ENCODE measurements around the gene PCLO. TPM values are rescaled to one million over a fixed set of nuclear protein-coding genes. Genes with fewer than 3 reads are reported as not detected.

Gene PCLO
- total and polyA plus RNA-seq, 9 of the 15 experiments (the other 6 are each of a cell fraction or from before 2014, with no cell fraction given) = under 0.01 to 0.01 TPM; not detected in 7

GRCh38 chr7:82805527-82805960 is 357.1 kb downstream of the PCLO start (continued):
- no peak for TF ChIP-seq ZNF407 (IDR thresholded peaks at IDR 0.05; ENCODE audit: low read depth)

GRCh38 chr7:82803411-82803810 is 359.3 kb downstream of the PCLO start:
- WGBS (ENCODE audit: insufficient coverage, low coverage, missing lambda C conversion rate) = 0% methylated on average over 2 of the region's 2 CpGs
- Histone ChIP-seq H3K27me3 (ENCODE audit: control insufficient read depth in 2 of 2, insufficient read depth in 2 of 2, low read length in 2 of 2) (no peaks in the 10 kb centered on the region), H3K4me2 (ENCODE audit: insufficient read depth, low read length) (no peak overlapping the region), H3K27ac (ENCODE audit: extremely low read depth, low read depth, low read length) (no peak overlapping the region), H3K4me1 (replicated peaks in 1 of 2; ENCODE audit: control insufficient read depth in 2 of 2, insufficient read depth in 2 of 2, low read length in 2 of 2) (no peaks in the 10 kb centered on the region), H4K20me1 (replicated peaks; ENCODE audit: control insufficient read depth, insufficient read depth, low read length) (no peaks in the 10 kb centered on the region), H3K9me1 (ENCODE audit: control insufficient read depth, insufficient read depth, low read length) (no peaks in the 10 kb centered on the region), H2AFZ (ENCODE audit: low read depth, low read length) (no peak overlapping the region), H3K36me3 (ENCODE audit: control insufficient read depth, insufficient read depth, low read length) (no peaks in the 10 kb centered on the region), H3K79me2 (ENCODE audit: control insufficient read depth, insufficient read depth, low read length) (no peaks in the 10 kb centered on the region), H3K9ac (ENCODE audit: insufficient read depth in 1 of 2, low read depth in 2 of 2, low read length in 2 of 2) (no peak overlapping the region), H3K4me3 (no peak overlapping the region), H3K9me3 (replicated peaks; ENCODE audit: control insufficient read depth, insufficient read depth, low read depth, low read length) (no peaks in the 10 kb centered on the region)
- no TSS peak for BruUV-seq (replicated peaks)
- no peak for ATAC-seq
- no peak for FAIRE-seq
- ChIA-PET CTCF (ENCODE audit: low intra/inter-chr PET ratio) (no interaction called here), POLR2A (no interaction called here)
- in situ Hi-C loops (cut with MboI) (no loop called here), intact Hi-C loops (cut with micrococcal nuclease) (no loop called here)
- no peak for DNase-seq (ENCODE audit: extremely low read depth in 1 of 4, low spot score in 3 of 4)
- no peak for TF ChIP-seq PRMT5 (CRISPR knock-in tag; IDR thresholded peaks at IDR 0.05)
- TF ChIP-seq BHLHE40 (IDR thresholded peaks at IDR 0.05; ENCODE audit: low read length) = no peak
- TF ChIP-seq SNIP1 (IDR thresholded peaks at IDR 0.05; ENCODE audit: low read depth) = no peak
- no peak for TF ChIP-seq NFE2L1 (tag; IDR thresholded peaks at IDR 0.05; ENCODE audit: borderline replicate concordance, low read depth)
- no peak for TF ChIP-seq AFF4 (CRISPR knock-in tag; IDR thresholded peaks at IDR 0.05)
- no peak for TF ChIP-seq ZNF551 (CRISPR knock-in tag; IDR thresholded peaks at IDR 0.05)
- no peak for TF ChIP-seq NCOR1 (IDR thresholded peaks at IDR 0.05)
- TF ChIP-seq PHF21A (IDR thresholded peaks at IDR 0.05; ENCODE audit: borderline replicate concordance, low read depth) = no peak
- no peak for TF ChIP-seq SP1 (CRISPR knock-in tag; IDR thresholded peaks at IDR 0.05)
- TF ChIP-seq MCM3 (IDR thresholded peaks at IDR 0.05) = no peak
